Astrocyte (in vitro differentiated cells and primary cell): ENCODE measurements around the gene WNT11.

ENCODE experiments used
- EZH2 ChIP-seq: IDR thresholded peaks from 2 replicates; pipeline ENCODE4 v1.6.1; 2012; ENCODE audit warnings: mild to moderate bottlenecking, low read length, inconsistent platforms; ENCODE audit not compliant: insufficient read depth
- TF ChIP-seq, protein P1 (sequence below): IDR thresholded peaks from 2 replicates; pipeline ENCODE4 v1.5.1; 2011; ENCODE audit warnings: low read depth, mild to moderate bottlenecking, inconsistent platforms, low read length, moderate library complexity; ENCODE audit not compliant: insufficient read depth

DNA sequence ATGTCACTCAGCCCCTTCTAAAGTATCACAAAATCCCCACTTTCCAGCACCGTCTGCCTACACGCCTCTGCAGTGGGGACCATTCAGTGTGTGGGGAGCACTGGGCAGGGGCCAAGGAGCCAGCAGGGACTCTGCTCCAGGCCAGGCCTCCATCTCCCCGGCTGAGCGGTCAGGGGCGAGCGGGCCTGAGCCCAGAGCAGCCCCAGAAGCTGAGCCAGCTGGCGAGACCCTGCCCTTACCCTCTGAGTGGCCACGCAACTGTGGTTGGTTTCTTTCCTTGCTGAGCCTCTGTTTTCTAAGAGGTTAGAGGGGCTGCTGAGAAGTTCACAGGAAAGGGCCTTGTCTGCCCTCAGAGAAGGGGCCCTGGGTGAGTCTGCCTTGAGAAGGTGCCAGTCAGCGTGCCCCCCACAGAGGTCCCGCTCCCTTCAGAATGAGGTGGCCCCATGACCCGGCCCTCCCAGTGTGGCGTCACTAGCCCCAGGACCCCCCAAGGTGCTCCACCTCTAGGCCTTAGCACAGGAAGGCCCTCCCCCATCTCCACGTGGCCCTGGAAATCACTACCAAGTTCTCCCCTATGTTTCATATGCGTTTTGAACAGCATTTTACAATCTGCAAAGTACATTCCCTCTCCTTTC lies 46.9 kb downstream of the WNT11 start:
- TF ChIP-seq, protein P1, sequence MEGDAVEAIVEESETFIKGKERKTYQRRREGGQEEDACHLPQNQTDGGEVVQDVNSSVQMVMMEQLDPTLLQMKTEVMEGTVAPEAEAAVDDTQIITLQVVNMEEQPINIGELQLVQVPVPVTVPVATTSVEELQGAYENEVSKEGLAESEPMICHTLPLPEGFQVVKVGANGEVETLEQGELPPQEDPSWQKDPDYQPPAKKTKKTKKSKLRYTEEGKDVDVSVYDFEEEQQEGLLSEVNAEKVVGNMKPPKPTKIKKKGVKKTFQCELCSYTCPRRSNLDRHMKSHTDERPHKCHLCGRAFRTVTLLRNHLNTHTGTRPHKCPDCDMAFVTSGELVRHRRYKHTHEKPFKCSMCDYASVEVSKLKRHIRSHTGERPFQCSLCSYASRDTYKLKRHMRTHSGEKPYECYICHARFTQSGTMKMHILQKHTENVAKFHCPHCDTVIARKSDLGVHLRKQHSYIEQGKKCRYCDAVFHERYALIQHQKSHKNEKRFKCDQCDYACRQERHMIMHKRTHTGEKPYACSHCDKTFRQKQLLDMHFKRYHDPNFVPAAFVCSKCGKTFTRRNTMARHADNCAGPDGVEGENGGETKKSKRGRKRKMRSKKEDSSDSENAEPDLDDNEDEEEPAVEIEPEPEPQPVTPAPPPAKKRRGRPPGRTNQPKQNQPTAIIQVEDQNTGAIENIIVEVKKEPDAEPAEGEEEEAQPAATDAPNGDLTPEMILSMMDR: no peak
- TF ChIP-seq EZH2: no peak
